Ovary (tissue), 3 donors: ENCODE results near the gene CMIP.

ENCODE experiments used
- EP300 ChIP-seq: sonication (generic); formaldehyde crosslinking; IDR thresholded peaks from one replicate; pipeline ENCODE4 v1.6.1; 2017; ENCODE audit warnings: antibody characterized with exemption
- TF ChIP-seq, protein P1 (sequence below), 3 donors: fragments of 450-650 bp in 2 of 3; fragments of 200-600 bp in 1 of 3; IDR thresholded peaks; one replicate each; pipeline versions ENCODE4 v1.5.1 to v1.8.0; 2016 to 2022; ENCODE audit warnings: antibody characterized with exemption in 3 of 3, mild to moderate bottlenecking in 1 of 3
- donor health status: DM: no; HTN: no; CAD: no.

DNA sequence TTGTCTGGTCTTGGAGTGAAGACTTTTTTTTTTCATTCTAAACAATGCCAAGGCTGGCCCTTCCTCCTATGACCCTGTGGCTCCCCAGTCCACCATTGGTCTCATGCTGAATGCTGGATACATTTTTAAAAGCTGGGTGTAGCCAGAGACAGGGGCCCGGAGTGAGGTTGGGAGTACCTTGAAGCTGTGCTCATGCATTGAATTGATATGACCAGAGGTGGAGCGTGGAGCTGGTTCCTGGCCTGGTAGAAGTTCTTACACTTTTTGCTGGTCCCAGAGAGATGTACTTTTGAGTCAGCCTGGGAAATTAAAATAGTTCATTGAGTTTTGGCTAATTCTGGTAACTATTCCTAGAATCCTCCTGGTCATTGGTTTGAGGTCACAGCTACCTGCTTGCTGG, 83.6 kb downstream of the CMIP start:
- no peak for TF ChIP-seq EP300
- TF ChIP-seq, protein P1, sequence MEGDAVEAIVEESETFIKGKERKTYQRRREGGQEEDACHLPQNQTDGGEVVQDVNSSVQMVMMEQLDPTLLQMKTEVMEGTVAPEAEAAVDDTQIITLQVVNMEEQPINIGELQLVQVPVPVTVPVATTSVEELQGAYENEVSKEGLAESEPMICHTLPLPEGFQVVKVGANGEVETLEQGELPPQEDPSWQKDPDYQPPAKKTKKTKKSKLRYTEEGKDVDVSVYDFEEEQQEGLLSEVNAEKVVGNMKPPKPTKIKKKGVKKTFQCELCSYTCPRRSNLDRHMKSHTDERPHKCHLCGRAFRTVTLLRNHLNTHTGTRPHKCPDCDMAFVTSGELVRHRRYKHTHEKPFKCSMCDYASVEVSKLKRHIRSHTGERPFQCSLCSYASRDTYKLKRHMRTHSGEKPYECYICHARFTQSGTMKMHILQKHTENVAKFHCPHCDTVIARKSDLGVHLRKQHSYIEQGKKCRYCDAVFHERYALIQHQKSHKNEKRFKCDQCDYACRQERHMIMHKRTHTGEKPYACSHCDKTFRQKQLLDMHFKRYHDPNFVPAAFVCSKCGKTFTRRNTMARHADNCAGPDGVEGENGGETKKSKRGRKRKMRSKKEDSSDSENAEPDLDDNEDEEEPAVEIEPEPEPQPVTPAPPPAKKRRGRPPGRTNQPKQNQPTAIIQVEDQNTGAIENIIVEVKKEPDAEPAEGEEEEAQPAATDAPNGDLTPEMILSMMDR (IDR thresholded peaks at IDR 0.05), result no peak
